ENCODE results near the gene TPCN2.
"Not testable (repeated sequence)": the region's sequence is repeated elsewhere in the genome, so short reads cannot be mapped to it uniquely, and the experiment has no call there.

Gene TPCN2

GRCh38 chr11:69048694-69049489 lies at the start of gene TPCN2:
Gene TPCN2, plus strand, starts transcription at chr11:69048932. Its CDS starts 66 bp downstream, at chr11:69048998.
- DNase-seq (ENCODE audit: low spot score), result peak; percentile 99

GRCh38 chr11:68999093-68999747 lies 49.5 kb upstream of the TPCN2 start:
- no peak for DNase-seq (ENCODE audit: low spot score)

- DNase-seq (ENCODE audit: low spot score), result not testable (repeated sequence)
Measured at GRCh38 chr11:68999748-69000355, 48.9 kb upstream of the TPCN2 start.

GRCh38 chr11:69000391-69000790 lies 48.3 kb upstream of the TPCN2 start:
- no peak for DNase-seq (ENCODE audit: low spot score)

DNA sequence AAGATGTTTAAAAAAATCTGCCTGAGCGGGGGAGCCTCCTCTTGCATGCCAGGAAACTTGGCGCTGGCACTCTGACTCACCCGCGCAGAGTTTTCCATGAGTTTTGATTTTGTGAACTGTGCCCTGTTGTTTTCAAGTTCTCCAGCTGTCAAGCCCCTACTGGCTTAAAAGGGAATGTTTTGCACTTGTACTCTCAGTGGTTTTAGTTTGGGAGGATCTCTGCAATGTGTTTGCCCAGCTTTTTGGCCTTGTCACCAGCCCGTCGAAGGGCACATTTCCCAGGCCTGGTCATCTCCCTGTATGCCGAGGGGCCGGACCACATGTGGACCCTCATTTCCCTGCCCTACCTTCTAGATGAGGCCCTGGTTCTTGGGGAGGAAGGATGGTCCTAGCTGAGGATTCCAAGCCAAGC lies 47.9 kb upstream of the TPCN2 start:
- peak; percentile 91 for DNase-seq (ENCODE audit: low spot score)

DNA sequence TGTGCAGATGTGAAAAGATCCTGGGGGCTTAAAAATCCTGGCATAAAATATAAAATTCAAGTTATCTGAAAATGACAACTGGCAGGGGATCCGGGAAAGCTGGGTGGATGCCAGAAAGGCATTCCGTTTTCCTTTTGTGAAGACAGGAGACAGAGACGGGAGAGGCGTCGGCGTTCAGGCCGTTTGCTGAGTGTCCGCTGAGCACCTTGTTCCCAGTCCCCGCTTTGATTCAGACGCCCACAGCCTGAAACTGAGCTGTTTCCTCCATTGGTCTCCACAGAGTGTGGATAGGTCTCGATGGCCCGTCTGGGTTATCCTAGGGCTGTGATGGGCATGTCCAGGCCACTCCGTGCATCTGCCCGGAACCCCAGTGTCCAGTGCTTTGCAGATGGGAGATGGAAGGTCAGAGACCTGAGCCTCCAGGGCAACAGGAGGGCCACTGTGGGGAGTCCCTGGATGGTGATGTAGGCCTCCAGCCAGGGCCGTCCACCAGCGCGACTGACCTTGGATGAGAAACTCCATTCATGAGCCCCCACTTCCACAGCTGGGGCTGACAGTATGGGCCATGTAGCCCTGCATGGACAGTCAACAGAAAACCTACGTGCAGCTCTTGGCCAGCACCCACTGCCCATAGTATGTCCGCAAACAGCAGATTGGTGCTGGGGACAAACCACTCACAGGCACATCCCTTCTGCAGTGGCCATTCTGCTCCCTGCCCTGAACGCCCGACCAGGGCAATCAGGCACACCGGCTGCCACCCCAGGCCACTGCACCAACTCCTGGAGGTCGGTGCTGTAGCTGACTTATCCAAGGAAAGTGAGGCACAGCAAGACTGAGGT lies 47.3 kb upstream of the TPCN2 start:
- DNase-seq (ENCODE audit: low spot score), result no peak

DNA sequence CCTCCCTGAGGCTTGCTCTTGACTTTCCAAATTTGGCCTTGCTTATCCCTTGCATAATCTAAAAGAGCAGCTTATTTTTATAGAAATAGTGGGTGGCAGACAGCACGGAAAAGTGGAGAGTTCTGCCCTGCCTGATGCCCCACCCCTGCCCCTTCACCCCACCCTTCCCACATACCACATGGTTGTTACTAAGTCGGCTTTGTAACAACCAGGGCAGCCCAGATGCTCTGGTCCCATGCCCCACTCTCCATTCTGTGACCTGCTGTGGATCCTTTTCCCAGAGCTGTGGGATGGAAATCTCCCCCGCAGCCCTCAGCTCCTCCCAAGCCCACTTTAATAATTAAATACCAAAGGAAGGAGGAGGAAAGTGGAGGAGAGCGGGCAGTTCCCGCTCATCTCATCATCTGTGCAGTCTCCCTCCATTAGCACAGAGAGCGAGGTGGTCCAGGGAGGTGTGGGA lies 46.6 kb upstream of the TPCN2 start:
- no peak for DNase-seq (ENCODE audit: low spot score)

GRCh38 chr11:69002570-69003231 lies 46.0 kb upstream of the TPCN2 start:
- DNase-seq (ENCODE audit: low spot score), result no peak

GRCh38 chr11:69003301-69003865 lies 45.3 kb upstream of the TPCN2 start:
- no peak for DNase-seq (ENCODE audit: low spot score)

GRCh38 chr11:69003866-69004367 lies 44.8 kb upstream of the TPCN2 start:
- no peak for DNase-seq (ENCODE audit: low spot score)

- DNase-seq (ENCODE audit: low spot score), result no peak
Measured at GRCh38 chr11:69004411-69005182, 44.1 kb upstream of the TPCN2 start.

- no peak for DNase-seq (ENCODE audit: low spot score)
Measured at GRCh38 chr11:69005183-69005630, 43.5 kb upstream of the TPCN2 start.

- DNase-seq (ENCODE audit: low spot score), result no peak
Measured at GRCh38 chr11:69005631-69006368, 42.9 kb upstream of the TPCN2 start.

- DNase-seq (ENCODE audit: low spot score), result no peak
Measured at GRCh38 chr11:69006816-69007215, 41.9 kb upstream of the TPCN2 start.

DNA sequence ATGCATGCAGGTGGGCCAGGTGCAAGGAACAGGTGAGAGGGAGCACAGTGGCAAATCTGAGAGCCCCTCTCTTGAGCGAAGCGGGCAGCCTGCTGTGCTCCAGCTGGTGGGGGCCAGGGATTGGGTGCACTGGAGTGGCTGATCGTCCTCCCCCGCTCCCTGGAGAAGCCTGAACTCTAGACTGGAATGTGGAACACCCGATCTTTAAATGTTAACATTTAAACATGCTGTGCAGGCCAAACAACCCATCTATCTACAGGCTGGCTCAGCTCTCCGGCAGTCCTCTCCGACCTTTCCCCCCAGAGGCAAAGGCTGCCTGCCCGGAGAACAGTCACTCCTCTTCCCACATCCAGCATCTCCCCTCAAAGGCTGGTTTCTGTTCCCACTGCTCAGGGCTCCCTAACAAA lies 40.8 kb upstream of the TPCN2 start:
- DNase-seq (ENCODE audit: low spot score), result no peak

DNA sequence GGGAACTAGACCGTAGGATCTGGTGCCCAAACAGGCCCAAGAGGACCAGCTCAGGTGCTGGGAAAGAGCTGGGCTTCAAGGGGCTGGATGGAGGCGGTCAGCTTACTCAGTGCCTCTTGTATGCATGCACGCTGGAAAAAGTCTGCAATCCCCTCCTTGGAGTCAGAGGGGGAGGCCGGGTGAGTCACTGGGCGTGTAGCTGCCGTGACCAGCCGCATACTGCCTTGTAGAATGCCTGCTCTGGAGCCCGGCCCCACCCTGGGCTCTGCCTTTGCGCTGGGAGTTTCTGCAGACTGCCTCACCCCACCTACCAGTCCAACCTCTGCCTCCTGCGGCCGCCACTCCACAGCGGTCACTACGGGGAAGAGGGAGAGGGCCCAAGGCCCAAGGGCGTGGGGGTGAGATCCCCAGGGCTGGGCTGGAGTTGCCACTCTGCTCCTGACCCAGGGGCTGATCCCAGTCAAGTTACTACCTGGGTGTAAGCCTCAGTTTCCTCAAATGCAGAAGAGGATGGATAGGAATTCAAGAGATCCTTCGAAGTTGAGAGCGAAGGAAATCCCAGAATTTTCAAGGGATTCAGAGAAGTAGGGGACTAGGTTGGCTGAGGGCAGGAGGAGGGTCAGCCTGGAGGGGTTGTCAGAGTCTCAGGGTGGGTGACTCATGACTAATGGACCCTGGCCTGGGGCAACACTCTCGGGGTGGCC lies 39.8 kb upstream of the TPCN2 start:
- DNase-seq (ENCODE audit: low spot score), result peak; percentile 98

DNA sequence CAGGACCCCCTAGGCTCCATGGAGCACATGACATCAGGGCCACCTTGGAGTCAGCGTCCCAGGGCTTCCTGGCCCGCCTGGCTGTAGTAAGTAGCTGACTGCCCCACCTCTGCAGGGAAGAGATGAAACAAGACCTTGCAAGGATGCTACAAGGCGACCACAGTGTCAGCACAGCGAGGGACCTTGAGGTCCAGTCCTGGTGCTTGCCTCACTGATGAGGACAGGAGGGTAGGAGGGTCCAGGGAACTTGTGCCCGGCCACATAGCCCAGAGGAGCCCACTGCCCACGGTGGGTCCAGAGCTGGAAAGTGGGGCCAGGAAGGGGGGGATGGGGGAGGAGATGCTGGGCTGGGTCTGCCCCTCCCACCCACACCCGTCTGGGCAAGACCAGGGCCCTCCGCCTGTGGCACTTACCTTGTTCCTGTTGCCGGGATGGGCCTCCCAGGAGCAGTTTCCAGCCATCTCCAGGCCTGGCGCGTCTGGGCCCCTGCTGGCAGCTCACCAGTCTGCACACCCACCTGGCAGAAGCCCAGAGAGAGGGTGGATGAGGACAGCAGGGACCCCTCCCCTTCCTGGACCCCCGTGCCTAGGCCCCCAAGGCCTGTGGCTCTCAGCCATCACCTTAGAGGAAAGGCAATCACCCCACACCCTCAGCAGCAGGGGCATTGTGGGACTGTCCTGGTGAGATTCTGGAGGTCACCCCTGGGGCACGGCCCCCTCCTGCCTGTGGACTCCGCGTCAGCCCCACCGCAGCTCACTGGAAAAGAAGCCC lies 39.1 kb upstream of the TPCN2 start:
- DNase-seq (ENCODE audit: low spot score), result no peak

GRCh38 chr11:69010361-69010891 lies 38.3 kb upstream of the TPCN2 start:
- DNase-seq (ENCODE audit: low spot score), result no peak
